NOMO-1 treated with DMSO at 0.1 percent for 48 hours (cell line): Measurements from ENCODE around the gene C1QTNF6.

Experiments
- DNase-seq: peaks from one replicate; lab custom pipeline; 2025; ENCODE audit not compliant: unreplicated experiment; lab: John Stamatoyannopoulos, UW

The C1QTNF6 gene

GRCh38 chr22:37164505-37164887, 23.6 kb downstream of the C1QTNF6 start:
- no peak for DNase-seq

GRCh38 chr22:37163575-37164504, 24.2 kb downstream of the C1QTNF6 start:
- no peak for DNase-seq

GRCh38 chr22:37163096-37163489, 25.0 kb downstream of the C1QTNF6 start:
- DNase-seq: no peak

GRCh38 chr22:37162221-37163095, 25.6 kb downstream of the C1QTNF6 start:
- no peak for DNase-seq

GRCh38 chr22:37161443-37161842, 26.6 kb downstream of the C1QTNF6 start:
- no peak for DNase-seq

DNA sequence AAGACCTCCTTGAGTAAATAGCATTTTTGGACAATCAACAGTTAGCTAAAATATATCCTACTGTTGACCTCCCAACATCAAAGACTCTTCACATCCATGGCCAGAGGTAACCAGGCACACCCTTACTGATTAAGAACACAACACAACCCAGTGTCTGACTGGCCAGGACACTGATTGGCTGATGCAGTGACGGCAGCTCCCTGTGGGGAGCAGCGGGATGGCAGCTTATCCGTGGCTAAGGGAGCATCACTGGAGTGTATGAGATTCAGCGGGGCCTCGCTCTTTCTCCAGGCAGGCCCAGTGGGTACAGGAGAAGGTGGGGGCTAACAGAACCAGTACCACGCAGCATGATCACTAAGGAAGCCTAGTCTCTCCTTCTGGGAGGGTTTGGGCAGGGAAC, 28.0 kb downstream of the C1QTNF6 start:
- DNase-seq: no peak

DNA sequence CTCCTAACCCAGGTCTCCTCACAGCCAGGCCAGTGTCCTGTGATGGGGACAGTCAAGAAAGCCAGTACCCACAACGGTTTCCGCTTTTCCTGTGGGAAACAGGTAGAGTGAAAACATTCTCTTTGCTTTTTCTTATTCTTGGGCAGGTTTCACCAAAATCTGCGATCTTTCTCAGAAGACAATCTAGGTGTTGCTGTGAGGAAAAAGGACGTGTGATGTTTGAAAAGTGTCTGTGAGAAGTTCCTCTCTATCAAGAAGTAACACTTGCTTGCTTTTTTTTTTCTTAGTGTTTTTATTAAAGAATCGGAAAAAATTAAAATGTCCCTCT, 29.1 kb downstream of the C1QTNF6 start:
- no peak for DNase-seq

- DNase-seq: no peak
Observed at GRCh38 chr22:37157516-37158285, 30.3 kb downstream of the C1QTNF6 start.

DNA sequence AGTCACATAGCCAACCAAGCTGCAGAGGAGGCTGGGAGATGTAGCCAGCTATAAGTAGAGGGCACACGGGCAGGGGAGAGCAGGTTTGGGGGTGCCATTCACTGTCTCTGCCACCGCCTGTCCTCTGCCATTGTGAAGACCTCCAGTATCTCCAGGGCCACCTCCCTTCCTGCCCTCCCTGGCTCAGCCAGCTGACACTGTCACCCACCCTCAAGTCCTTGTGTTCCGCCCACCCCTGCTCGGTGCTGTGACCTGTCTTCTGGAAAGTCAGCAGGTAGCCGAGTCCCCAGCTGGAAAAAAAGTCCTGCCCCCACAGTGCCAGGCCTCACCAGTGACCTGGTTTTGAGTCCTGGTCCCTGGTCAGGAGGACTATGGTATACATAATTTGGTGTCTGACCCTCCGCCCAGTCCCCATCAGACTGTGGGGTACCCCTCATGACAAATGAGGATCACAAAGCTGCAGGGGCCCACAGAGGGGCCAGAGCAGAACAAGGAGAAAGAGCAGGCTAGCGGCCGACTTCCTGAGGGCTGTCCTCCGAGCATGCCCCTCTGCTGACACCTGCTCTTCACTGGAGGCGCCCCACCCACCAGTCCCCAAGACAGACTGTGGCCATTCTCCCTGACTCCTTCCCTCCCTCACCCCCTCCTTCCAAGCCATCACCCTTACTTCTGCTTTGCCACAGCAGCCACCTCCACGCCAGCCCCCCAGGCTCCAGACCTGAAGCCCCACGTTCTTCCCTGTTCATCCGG, 31.2 kb downstream of the C1QTNF6 start:
- no peak for DNase-seq

DNA sequence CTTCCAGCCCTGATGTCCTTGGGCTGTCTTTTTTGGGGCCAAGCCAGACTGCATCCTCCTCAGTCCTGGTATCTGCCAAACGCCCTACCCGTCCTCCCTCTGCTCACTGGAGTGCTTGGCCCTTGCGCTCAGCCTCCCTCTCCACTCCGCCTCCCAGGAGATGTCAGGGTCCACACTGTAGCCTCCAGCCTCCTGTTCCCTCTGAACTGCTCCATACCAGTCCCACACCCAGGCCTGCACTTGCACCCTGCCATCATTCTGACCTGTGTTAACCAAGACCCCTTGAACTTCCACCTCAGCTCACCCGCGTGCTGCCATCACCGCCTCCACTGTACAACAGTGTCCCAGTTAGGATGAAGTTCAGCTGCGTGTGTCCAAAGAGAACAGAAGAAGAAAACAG, 32.1 kb downstream of the C1QTNF6 start:
- DNase-seq: no peak

GRCh38 chr22:37154925-37155712, 32.9 kb downstream of the C1QTNF6 start:
- no peak for DNase-seq

DNA sequence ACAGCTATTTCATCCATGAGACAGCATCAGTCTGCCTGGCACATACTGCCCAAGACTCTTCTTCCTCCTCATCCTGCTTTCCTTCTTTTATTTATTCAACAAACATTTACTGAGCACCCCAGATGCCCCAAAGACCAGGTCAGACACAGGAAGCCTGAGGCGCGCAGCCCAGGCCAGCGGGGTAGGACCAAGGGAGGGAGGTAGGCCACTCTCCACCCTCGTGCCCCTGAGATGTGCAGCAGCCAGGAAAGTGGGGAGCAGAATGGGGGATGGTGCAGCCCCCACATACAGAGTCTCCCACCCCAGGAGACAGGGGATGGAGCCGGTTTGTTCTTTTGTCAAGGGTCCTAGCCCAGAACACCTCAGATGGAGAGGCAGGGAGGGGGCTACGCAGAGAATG, 34.1 kb downstream of the C1QTNF6 start:
- DNase-seq: no peak

DNA sequence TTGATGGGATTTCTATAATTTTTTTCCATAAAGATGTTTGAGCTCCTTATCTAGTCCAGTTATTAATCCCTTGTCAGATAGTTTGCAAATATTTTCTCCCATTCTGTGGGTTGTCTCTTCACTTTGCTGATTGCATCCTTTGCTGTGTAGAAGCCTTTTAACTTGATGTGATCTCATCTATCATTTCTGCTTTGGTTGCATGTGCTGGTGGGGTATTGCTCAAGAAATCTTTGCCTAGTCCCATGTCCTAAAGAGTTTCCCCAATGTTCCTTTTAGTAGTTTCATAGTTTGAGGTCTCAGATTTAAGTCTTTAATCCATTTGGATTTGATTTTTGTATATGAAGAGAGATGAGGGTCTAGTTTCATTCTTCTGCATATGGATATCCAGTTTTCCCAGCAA, 36.6 kb downstream of the C1QTNF6 start:
- no peak for DNase-seq

GRCh38 chr22:37150701-37151100, 37.3 kb downstream of the C1QTNF6 start:
- DNase-seq: no peak

DNA sequence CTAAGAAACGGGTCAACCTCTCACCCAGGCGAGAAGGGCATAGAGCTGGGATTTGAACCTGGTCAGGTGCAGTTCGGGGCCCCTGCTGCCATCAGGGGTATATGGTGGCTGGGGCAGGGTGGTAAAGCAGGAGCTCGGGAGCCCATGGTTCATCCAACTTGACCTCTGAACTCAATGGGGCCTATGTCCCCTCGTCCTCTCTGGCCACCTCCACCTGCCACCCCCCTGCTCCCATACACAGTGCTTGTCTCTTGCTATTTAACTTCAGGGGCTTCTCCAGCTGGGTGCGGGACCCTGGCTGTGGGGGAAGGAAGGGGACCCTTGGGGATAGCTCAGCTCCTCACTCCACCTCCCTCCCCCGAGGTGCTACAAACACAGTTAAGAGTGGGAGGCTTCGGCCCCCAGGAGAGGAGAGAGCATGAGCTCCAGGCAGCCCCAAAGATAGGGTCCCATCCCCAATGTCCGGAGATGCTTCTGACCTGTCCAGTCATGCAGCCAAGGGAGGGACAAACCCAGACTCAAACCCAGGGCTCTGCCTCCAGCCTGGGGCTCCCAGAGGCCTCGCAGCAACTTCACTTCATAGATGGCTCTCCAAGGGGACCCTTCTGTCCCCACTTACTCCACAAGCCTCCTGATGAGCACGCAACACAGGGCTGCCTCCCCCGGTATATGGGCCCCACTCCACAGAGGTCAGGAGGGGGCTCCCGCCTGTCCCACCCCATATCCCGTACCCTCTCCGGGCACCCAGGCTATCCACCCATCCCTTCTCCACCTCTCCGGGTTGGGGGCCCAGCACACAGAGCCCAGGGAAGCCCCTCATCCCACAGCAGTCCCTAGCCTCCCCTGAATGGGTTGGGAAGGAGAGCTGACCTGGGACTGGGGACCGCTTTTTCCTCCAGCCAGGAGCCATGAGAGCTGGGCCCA, 39.0 kb downstream of the C1QTNF6 start:
- DNase-seq: no peak

DNA sequence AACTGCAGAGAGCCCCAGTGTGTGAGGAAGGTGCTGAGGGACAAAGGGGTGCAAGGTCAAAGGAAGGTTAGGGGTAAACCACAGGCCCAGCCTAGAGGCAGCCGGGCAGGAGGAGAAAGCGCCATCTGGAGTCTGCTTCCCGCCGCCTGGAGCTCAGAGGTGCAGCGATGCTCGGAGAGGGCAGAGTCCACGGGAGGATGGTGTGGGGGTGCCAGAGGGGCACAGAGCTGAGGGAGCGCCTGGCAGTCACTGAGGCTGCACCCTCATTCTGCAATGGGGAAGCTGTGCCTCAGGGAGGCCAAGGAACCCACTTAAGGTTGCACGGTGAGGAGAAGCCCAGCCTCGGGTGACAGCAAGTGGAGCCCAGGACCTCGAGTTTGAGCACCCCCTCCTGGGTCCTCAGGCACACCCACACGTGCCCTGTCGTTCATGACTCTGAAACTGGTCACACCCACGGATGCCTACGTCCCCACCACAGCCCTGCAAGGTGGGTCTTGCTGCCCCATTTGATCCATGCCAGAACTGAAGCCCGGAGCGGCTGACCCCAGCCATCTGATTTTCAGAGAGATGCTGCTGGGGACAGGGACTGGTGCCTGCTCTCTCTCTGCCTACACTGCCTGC, 39.9 kb downstream of the C1QTNF6 start:
- no peak for DNase-seq

DNA sequence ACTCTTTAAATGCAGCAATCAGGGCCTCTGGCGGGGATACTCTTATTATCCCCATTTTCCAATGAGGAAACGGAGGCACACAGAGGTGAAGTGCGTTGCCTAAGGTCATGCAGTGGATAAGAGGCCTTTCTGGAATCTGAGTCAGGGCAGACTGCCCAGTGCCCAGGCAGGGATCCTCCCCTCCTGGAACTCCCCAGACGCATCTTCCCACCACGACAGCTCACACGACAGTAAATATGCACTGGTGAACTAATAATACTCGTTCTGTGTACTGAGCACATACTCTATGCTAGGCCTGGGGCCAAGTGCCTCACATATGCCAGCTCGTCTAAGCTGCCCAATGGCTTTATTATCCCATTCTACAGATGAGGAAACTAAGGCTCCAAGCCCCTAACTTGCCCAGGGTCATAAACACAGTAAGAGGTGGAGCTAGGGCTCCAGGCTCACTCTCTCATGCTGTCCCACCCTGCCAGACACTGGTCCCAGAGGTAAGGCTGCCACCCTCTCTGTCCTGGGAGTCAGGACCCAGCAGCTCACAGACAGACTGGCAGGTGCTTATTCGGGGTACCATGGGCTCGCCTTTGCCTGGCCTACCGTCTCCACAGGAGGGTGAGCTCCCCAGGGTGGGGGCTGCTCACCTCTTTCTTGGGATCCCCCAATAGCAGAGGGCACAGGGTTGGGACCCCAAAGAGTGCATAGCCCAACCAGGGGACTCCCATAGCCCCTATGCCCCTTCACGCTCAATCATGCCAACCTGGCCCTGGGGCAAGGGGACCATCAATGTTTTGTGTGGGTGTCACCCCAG, 40.7 kb downstream of the C1QTNF6 start:
- DNase-seq: no peak
